ENCODE results near the gene PDE11A.
"Not testable (repeated sequence)": the region's sequence is repeated elsewhere in the genome, so short reads cannot be mapped to it uniquely, and the experiment has no call there.

Gene PDE11A

DNA sequence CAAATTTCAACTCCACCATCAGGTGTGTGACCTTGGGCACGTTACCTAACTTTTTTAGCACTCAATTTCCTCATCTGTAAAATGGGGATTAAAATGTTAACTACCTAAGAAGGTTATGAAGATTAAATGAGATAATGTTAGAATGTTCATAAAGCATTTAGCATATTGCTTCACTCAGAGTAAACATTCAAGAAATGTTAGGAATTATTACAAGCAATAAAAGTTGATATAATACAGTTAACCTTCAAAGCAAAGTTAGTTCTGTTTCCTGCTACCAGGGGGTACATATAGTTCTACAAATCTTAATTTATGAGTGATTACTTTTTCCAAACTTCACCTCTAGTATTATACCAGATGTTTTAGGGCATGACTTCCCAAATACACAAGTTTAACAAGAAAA lies 254.2 kb downstream of the PDE11A start:
- DNase-seq (ENCODE audit: low spot score) (no peak), FAIRE-seq (no peak)

DNA sequence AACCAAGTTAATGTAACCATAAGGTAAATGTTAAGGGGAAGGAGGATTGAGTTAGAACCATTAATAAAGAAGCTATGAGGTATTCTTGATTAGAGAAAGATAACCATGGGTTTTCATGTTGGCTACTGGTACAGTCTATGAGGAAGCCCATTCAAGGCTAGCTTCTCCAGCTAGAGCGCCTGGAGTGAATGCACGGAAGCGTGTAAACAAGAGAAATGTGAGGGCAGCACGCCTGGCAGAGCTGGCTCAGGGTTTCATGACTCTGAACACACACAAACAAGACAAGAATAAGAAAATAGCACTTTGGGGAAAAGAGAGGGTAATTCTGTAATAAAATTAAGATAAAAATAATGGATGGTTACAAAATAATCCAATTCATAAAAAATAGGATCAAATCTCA lies 255.3 kb downstream of the PDE11A start:
- no peak for DNase-seq (ENCODE audit: low spot score)
- no peak for FAIRE-seq

DNA sequence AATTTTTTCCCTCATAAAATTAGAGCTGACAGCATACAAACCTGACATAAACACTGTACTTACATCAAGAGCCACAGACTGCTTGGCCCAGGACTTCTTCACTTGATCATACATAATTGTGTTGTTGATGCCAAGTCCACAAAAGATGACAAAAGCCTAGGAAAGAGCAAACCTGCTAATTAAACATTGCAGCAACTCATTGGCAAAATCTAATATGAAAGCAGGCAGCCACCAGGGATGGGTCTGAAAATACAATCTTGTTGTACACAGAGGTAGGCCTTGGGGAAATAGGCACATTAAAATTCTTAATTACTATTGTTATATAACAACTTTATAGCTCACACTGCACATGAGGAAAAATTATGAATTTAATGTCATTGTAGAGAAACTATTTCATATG lies 255.8 kb downstream of the PDE11A start:
- FAIRE-seq (no peak), DNase-seq (ENCODE audit: low spot score) (no peak)

DNA sequence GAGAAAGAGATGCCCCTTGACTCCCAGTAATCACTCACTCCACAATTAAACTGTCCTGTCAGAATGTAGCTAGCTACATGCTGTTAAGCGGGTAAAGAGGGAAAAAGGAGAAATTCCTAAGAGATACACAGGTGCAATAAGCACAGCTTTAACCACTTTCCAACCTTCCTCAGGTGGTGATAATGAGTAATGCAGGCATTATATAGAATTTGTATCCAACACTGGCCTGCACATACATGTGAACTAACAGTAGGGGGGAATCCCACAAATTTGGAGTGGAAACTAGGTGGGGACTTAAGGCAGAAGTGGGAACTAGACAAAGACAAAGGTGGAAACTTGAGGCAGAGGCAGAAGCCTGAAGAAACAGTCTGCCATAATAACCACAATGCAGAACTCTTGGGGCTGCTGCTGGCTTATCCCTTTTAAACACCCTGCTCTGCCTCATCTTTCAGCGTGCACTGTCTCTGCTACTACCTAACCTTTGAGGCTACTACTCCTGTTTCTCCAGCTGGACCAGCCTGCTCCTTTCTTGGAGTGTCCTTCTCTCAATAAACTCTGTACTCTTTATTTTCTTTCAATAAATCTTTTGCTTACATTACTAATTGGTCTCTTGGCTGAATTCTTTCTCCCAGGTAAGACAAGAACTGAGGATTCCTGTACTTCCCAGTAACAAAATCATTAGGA lies 259.7 kb downstream of the PDE11A start:
- no peak for FAIRE-seq
- DNase-seq (ENCODE audit: low spot score): no peak

DNA sequence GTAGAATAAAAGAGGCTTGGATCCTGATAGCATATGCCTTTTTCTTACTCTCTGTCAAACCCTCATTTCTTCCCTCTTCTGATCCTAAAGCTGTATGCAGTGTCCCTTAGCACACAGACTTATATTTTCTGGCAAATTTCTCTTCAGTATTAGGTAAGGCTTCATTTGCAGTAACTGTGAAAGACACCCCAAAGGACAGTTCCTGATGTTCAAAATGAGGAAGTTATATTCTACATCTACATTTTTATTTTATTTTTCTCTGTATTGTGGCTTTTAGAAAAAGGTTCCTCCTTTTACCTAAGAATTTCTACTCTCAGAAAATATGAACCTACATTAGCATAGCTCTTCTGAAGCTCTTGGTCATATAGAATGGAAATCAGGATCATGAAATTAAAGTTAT lies 261.7 kb downstream of the PDE11A start:
- DNase-seq (ENCODE audit: low spot score): no peak
- no peak for FAIRE-seq

DNA sequence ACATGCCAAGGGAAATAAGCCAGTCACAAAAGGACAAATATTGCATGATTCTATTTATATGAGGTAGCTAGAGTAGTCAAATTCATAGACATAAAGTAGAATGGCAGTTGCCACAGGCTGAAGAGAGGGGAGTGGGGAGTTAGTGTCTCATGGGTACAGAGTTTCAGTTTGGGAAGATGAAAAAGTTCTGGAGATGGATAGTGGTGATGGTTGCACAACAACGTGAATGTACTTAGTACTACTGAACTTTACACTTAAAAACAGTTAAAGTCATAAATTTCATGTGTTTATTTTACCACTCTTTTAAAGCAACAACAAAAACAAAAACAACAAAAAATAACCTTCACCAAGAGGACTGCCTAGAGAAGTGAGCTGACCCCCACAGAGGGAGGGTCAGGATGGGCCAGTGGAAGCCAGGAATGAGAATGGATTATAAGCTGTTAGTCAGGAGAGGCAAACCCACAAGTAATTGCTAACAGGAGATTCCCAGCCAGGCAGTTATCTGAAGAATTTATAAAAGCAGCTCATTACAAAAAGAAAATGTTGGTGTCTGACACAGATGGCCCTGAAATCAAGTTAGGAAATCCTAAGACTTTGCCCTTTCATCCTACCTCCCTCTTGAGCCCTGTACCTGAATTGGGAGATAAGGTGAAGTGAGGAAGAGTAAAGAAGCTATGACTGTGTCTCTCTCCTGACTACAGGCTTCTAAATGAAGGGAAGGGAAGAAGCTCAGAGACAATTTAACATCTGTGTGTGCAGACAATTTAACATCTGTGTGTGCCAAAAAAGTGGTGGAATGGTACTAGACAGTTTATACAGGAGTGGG lies 263.4 kb downstream of the PDE11A start:
- DNase-seq (ENCODE audit: low spot score): no peak
- no peak for FAIRE-seq

DNA sequence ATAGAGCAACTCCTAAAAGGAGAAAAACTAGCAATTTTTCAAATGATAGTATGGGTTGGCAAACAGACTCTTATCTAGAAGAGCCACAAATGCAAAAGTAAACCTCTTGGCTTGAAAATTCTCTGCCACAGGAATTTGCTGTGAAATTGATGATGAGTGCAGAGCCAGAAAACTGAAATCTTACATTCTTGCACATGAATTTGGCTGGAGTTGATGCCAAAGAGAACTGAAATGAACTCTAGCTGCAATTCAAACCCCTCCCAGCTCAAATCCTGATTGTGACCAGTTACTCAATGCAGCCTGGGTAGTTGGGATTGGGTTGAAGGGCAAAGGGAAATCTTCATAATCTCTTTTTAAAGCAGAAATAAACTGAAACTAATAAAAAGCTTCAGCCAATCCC lies 266.6 kb downstream of the PDE11A start:
- no peak for FAIRE-seq
- DNase-seq (ENCODE audit: low spot score): no peak

DNA sequence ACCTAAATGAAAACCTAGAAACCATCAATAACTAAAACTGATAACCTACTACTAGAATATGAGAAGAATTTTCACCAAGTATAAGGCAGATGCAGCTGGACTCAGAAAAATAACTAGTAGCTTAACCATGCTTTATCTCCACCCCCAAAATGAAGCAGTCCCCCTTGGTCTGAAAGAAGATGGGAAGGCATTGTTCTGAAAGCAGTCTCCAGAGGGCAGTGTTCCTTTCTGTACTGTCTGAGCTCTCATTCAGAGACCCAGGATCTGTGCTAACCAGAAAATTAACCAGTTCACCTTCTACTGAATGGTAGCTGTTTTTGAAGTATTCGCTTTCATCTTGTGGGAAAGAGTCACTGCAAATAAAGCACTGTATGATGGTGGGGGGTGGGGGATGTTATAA lies 273.0 kb downstream of the PDE11A start:
- DNase-seq (ENCODE audit: low spot score): no peak
- FAIRE-seq: no peak

DNA sequence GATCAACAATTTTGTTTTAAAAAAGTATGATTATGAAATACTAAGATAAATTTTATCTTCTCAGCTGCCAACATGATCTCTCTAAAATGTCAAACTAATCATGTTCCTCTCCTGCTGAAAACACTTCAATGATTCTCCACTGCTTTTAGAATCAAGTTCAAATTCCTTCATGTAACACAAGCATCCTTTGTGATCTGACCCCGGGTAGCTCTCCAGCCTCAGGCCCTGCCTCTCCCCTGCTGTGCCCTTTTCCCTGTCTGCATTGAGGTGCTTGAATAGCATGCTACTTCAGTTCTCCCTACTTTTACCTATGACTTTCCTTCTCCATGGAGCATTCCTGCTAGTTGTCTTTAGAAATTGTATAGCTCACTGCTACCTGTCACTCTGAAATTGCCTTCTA lies 274.8 kb downstream of the PDE11A start:
- FAIRE-seq (no peak), DNase-seq (ENCODE audit: low spot score) (no peak)

DNA sequence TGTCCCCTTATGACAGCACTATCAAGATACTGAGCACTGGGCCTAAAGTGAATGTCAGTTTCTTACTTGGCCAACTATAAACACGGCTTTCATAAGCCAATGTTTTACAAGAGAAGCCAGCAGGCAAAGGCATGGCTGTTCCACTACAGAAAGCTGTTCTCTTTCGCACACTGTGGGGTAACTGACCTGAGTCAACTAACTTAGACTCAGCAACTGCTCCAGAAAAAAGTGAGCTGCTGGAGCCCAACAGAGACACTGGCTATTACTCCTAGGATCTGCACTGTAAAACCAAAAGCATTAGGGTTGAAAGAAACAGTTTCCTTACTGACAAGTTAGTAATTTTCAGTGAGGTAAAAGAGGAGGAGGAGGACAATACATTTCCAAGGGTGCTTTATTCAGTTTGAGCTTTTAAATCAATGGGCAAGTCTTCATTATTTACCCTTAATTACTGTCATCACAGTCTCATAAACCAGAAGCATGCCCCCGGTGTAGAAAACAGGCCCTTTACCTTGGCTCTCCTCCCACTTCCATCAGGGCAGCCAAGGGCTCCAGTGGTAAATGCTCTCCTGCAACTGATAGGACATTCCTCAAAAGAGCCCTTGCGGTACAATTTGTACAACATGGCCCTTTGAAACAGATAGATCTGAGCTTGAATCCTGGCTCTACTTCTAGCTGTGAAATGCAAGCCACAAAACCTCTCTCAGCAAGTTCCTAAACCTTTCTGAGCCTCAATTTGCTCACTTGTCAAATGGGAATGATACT lies 275.7 kb downstream of the PDE11A start:
- FAIRE-seq (no peak), DNase-seq (ENCODE audit: low spot score) (no peak)

DNA sequence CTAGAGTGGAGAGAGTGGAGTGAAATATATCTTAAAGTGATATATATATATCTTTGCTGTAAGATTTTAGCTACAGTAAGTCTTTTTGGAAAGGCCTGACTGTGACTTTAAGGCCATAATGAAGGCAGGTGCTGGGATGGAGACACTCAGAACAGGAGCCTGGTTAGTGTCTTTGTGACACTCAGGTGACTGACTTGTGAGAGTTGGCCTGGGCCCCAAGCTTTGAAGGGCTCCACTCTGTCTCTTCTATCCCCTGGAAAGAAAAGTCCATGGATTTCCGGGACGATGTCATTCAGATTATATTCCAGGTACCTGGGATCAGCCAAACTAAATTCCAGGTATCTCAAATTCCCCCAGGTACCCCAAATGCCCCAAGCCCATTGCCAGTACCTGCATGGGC lies 276.6 kb downstream of the PDE11A start:
- no peak for FAIRE-seq
- no peak for DNase-seq (ENCODE audit: low spot score)

DNA sequence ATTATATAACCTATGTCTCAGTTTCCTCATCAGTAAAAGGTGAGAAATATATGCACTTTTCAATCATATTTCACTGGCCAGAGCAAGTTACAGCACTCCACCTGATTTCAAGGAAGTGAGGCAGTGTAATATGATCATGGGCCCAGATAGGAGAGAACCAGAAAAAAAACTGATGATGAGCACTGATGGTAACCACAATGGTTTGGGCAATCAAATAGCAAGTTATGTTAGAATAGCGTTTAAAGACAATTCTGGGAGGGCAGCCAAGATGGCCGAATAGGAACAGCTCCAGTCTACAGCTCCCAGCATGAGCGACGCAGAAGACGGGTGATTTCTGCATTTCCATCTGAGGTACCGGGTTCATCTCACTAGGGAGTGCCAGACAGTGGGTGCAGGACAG lies 287.4 kb downstream of the PDE11A start:
- FAIRE-seq; DNase-seq (ENCODE audit: low spot score): not testable (repeated sequence)

DNA sequence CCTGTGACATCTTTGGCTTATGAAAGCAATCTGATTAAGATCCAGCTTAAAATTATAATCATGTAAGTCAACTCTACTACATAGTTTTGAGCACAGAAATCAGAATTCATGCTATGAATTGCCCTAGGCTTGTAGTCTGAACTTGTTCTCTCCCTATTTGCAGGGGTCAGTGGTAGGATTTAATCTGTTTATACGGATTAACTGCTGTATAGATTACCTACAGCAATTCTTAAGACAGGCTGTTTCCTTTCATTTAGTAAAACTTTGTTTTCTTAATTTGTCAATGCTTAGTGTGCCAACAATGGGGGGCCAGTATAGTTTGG lies 287.9 kb downstream of the PDE11A start:
- FAIRE-seq (no peak), DNase-seq (ENCODE audit: low spot score) (no peak)

DNA sequence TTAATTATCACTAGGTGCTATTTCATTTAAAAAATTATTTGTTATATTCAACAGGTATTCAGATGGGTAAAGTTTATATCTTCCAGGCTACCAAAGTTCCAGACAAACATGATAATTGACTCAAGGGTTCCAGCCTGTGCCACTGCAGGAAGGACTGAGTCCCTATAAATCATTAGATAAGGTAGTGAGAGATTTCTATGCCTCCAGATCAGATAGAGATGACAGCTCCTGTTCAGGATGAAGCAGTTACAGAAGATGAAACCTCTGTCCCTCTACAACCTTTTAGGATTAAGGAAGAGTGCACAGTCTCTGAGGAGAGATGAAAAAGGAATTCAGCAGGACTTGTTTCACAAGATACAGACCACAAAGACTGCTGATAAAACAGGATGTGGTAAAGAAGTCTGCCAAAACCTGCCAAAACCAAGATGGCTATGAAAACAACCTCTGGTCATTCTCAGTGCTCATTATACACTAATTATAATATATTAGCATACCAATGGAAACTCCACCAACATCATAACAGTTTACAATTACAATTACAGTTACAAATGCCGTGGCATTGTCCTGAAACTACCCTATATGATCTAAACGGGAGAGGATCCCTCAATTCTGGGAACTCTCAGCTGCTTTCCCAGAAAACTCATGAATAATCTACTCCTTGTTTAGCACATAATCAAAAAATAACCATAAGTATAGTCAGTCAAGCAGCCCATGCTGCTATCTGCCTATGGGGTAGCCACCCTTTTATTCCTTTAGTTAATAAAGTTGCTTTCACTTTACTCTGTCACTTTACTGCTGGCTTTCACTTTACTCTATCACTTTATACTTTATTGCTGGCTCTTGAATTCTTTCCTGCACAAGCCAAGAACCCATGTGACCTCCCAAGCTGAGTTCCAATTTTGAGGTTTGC lies 288.5 kb downstream of the PDE11A start:
- peak; percentile 65 for DNase-seq (ENCODE audit: low spot score)
- peak; percentile 96 for FAIRE-seq

DNA sequence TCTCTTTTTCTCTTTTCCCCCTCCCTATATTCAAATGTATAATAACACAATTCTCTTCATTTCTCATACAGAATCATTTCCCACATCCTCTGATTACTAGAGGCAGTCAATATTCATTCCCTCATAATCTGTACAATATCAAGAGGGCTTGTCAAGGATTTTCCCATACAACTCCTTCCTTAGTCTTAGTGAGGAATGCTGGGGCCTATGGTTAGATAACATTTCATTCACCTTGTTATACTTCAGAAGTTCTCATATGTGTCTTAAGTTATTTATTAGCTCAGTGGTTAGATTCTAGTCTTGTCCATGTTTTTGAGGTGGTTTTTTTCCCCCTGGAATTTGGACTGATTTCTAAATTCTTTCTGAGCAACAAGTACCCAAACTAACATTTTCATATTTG lies 289.5 kb downstream of the PDE11A start:
- FAIRE-seq: peak; percentile 96

DNA sequence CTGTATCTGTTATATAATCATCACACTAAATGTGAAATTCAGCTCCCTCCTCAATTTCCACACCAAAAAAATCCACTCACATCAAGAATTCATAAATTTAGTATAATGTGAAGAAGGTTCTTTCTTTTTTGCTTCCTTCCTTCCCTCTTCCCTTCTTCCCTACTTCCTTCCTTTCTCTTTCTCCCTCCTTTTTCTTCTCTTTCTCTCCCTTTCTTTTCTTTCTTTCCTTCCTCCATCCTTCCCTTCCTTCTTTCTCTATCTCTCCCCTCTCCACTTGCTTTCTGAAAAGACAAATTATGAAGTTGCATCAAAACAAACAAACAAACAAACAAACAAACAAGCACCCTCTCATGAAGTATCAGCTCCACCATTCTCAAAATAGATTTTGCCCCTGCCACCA lies 290.0 kb downstream of the PDE11A start:
- no peak for DNase-seq (ENCODE audit: low spot score)
- no peak for FAIRE-seq

More for the DNA sequence above, 289.5 kb downstream of the PDE11A start:
- DNase-seq (ENCODE audit: low spot score): peak; percentile 68

DNA sequence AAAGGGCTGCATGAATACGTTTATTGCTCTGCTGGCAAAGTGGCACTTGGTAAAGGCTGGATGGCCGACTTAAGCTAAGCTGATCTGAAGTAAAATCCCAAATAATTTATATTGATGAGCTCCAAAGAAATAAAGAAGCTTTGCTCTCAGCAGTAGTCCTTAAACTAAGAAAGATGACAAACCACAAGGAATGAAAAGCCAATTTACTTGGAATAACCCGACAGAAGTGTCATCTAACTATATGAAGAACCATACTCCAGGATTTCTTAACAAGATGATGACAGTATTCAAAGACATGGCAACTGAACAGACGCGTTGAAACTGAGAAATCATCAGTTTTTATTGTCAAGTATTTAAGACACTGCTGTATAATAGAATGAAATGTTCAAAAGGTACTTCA lies 294.1 kb downstream of the PDE11A start:
- FAIRE-seq (no peak), DNase-seq (ENCODE audit: low spot score) (no peak)

DNA sequence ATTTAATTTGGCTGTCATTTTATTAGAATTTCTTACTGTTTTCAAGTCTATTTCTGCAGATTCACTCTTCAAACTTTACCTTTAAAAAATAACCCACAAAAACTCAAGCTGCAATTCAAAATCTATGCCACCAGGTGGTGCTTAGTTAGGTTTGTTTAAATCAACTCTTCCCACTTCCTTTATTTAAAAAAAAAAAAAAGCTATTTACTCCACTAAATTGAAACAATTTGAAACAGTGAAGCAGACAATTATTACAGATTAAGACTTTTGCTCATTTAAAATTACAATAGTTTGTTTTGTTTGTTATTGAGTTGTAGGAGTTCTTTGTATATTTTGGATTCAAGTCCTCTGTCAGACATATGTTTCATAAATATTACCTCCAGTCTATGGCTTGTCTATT lies 300.0 kb downstream of the PDE11A start:
- DNase-seq (ENCODE audit: low spot score) (no peak), FAIRE-seq (peak; percentile 81)

DNA sequence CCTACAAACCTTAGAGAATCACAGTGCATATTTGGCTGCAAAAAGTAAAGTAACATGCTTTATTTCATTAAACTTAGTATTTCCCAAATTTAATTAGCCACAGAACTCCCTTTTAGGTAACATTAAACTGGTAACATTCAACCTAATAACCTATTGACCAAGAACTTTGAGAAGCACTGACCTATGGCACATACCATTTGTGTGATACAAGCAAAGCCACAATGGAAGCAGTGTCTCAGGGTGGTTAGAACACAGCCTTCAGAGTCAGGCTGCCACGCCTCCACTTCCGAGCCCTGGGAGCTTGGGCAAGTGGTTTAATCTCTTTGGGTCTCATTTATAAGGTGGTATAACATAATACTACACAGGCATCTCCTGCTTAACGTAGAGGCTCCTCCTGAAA lies 301.4 kb downstream of the PDE11A start:
- DNase-seq (ENCODE audit: low spot score): no peak
- FAIRE-seq: no peak

DNA sequence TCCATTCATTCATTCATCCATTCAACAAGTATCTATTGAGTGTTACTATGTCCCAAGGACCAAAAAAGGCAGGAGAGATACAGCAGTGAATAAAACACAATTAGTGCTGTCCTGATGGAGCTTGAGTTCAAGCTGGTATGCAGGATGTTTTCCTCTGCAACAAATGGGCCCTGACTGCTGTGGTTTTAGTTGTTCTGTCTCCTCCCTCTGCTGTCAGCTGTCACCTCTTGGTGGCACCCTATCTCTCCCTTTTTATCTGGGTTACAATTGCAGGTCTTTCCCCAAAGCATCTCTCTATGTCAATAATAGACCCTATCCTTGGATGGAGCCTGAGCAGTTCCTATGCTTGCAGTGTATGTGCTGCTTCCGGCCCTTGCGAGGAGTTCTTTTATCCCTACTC lies 304.8 kb downstream of the PDE11A start:
- DNase-seq (ENCODE audit: low spot score) (no peak), FAIRE-seq (no peak)

DNA sequence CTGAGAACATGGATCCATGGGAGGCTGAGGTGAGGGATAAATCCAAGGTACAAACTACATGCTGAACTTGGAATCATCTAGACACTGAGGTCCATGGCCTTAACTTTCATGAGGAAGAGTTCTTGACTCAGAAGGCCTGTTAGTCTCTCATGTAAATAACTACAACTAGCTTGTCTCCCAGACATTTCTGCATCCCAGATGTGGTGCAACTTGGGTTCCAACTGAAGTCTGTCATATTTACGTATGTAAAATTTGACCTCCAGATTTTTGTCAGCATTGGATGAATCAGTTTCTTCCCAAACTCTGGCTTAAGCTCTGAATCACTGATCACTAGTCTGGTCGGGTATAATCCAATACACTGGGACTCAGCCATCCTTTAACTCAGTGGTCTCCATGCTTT lies 306.9 kb downstream of the PDE11A start:
- DNase-seq (ENCODE audit: low spot score) (no peak), FAIRE-seq (no peak)

Measured in RCC 7860 (cell line).